HCT116 (cell line): ENCODE data around the gene MFRP. TPM values are rescaled to one million over a fixed set of nuclear protein-coding genes. Genes with fewer than 3 reads are reported as not detected.

ENCODE experiments used
- ATAC-seq: fragments of 200-7000 bp; cut with Tn5 transposase; 2 replicates; pipeline ENCODE4 v1.9.1; 2020; ENCODE audit warnings: mild to moderate bottlenecking, moderate library complexity
- BruUV-seq: library from RNA; stranded (reverse); fragments of 400-500 nt; replicated peaks from 2 replicates; lab custom pipeline; 2021; lab: Mats Ljungman, UMichigan
- CTCF ChIA-PET: fragments of 300-600 bp; sonication (Branson Sonifier 250); formaldehyde crosslinking; loops from one replicate; lab custom pipeline; 2021; ENCODE audit warnings: antibody characterized with exemption; lab: Charles Lee
- POLR2A ChIA-PET: fragments of 300-600, 350-600 bp; sonication (Branson Sonifier 250); formaldehyde crosslinking; loops from one replicate; lab custom pipeline; 2021; ENCODE audit warnings: antibody characterized with exemption; lab: Charles Lee
- RAD21 ChIA-PET, 2 experiments: fragments of 300-600 bp; sonication (Branson Sonifier 250); formaldehyde crosslinking; loops; one replicate each; lab custom pipeline; 2023; ENCODE audit warnings: low total read pairs in 2 of 2; ENCODE audit not compliant: uncharacterized antibody in 2 of 2, unreplicated experiment in 2 of 2, low non-redundant PET in 1 of 2; lab: Charles Lee
- DNase-seq: peaks from one replicate; pipeline ENCODE4 v3.0.0-alpha.2; 2010; ENCODE audit warnings: low read depth, low spot score
- H2AFZ ChIP-seq: fragments of 200-600 bp; shearing (Covaris generic), sonication (generic); 2 replicates; pipeline ENCODE4 v1.6.1; 2017; ENCODE audit warnings: low read depth, mixed run types, mixed read lengths, antibody characterized with exemption, low read length; ENCODE audit not compliant: poor library complexity, severe bottlenecking
- H3K27ac ChIP-seq: 2 replicates; pipeline ENCODE4 v1.5.1; 2012; ENCODE audit warnings: low read depth, low read length
- H3K27me3 ChIP-seq: fragments of 200-600 bp; sonication (generic); 2 replicates; pipeline ENCODE4 v1.6.1; 2016; ENCODE audit warnings: mixed run types, low read length, mixed read lengths; ENCODE audit not compliant: insufficient read depth
- H3K36me3 ChIP-seq, 2 experiments: fragments of 200-500 bp in 1 of 2; fragments of 200-600 bp in 1 of 2; sonication (Bioruptor generic) in 1 of 2; sonication (generic) in 1 of 2; 2 replicates each; pipeline versions ENCODE4 v1.5.1 to v1.6.1; 2014 to 2016; ENCODE audit warnings: low read length in 2 of 2, inconsistent platforms in 1 of 2, mixed read lengths in 1 of 2, mixed run types in 1 of 2; ENCODE audit not compliant: insufficient read depth in 2 of 2, control insufficient read depth in 1 of 2
- H3K4me1 ChIP-seq, 2 experiments: fragments of 200-600 bp in 1 of 2; sonication (generic) in 1 of 2; 2 replicates each; pipeline versions ENCODE4 v1.5.1 to v1.6.1; 2012 to 2017; ENCODE audit warnings: low read length in 2 of 2, inconsistent platforms in 1 of 2, mild to moderate bottlenecking in 1 of 2, mixed read lengths in 1 of 2, mixed run types in 1 of 2, moderate library complexity in 1 of 2; ENCODE audit not compliant: insufficient read depth in 2 of 2, control insufficient read depth in 1 of 2
- H3K4me2 ChIP-seq: fragments of 200-600 bp; sonication (generic); 2 replicates; pipeline ENCODE4 v1.6.1; 2017; ENCODE audit warnings: mixed run types, low read length, mixed read lengths
- H3K4me3 ChIP-seq, 2 experiments: fragments of 200-600 bp in 1 of 2; sonication (generic) in 1 of 2; replicated peaks in 1 of 2; 2 replicates each; pipeline ENCODE4 v1.5.1; 2011 to 2016; ENCODE audit warnings: low read length in 2 of 2, control low read depth in 1 of 2, low read depth in 1 of 2, mild to moderate bottlenecking in 1 of 2, mixed read lengths in 1 of 2, mixed run types in 1 of 2
- H3K79me2 ChIP-seq: fragments of 200-600 bp; sonication (generic); 2 replicates; pipeline ENCODE4 v1.6.1; 2017; ENCODE audit warnings: mild to moderate bottlenecking, mixed run types, low read length, moderate library complexity, mixed read lengths; ENCODE audit not compliant: insufficient read depth
- H3K9ac ChIP-seq: fragments of 200-600 bp; sonication (generic); 2 replicates; pipeline ENCODE4 v1.6.1; 2016; ENCODE audit warnings: low read length, mixed read lengths
- H3K9me2 ChIP-seq: fragments of 200-600 bp; sonication (generic), shearing (Covaris generic); 2 replicates; pipeline ENCODE4 v1.6.1; 2017; ENCODE audit warnings: mixed run types, mild to moderate bottlenecking, moderate library complexity; ENCODE audit not compliant: insufficient read depth
- H3K9me3 ChIP-seq, 2 experiments: fragments of 200-500 bp in 1 of 2; fragments of 200-600 bp in 1 of 2; sonication (Bioruptor generic) in 1 of 2; sonication (generic) in 1 of 2; 2 replicates each; pipeline ENCODE4 v1.6.1; 2014 to 2017; ENCODE audit warnings: low read length in 2 of 2, mixed read lengths in 2 of 2, inconsistent platforms in 1 of 2, low read depth in 1 of 2, mild to moderate bottlenecking in 1 of 2, mixed run types in 1 of 2, moderate library complexity in 1 of 2; ENCODE audit not compliant: control insufficient read depth in 1 of 2, insufficient read depth in 1 of 2
- H4K20me1 ChIP-seq: fragments of 200-600 bp; sonication (generic), shearing (Covaris generic); 2 replicates; pipeline ENCODE4 v1.6.1; 2017; ENCODE audit warnings: mixed run types, mild to moderate bottlenecking, moderate library complexity; ENCODE audit not compliant: insufficient read depth
- SRF ChIP-seq: IDR thresholded peaks from 2 replicates; pipeline ENCODE4 v1.6.1; 2012; ENCODE audit warnings: low read depth
- ZNF274 ChIP-seq: fragments of 200-500 bp; sonication (Bioruptor generic); IDR thresholded peaks from 2 replicates; pipeline ENCODE4 v1.6.1; 2014; ENCODE audit warnings: mild to moderate bottlenecking, low read depth, low read length, inconsistent platforms
- intact Hi-C: fragments of 100-400 bp; cut with micrococcal nuclease; formaldehyde crosslinking; loops from 2 replicates; pipeline ENCODE4 v1.10.0; 2022
- total RNA-seq: library from RNA; stranded (reverse); gene quantifications from one replicate; pipeline ENCODE4 v1.2.1, GENCODE V29; 2021; ENCODE audit not compliant: unreplicated experiment
- TF ChIP-seq, protein P1 (sequence below): IDR thresholded peaks from 2 replicates; pipeline ENCODE4 v1.6.1; 2012
- TF ChIP-seq, protein P2 (sequence below): IDR thresholded peaks from 2 replicates; pipeline ENCODE4 v1.6.1; 2011; ENCODE audit warnings: mild to moderate bottlenecking, low read length, moderate library complexity; ENCODE audit not compliant: insufficient replicate concordance; ENCODE audit errors: extremely low read depth
- TF ChIP-seq, protein P3 (sequence below), 3 experiments: fragments of 200-600 bp in 1 of 3; sonication (generic) in 1 of 3; IDR thresholded peaks in 2 of 3; conservative IDR thresholded peaks in 1 of 3; 2 replicates each; pipeline ENCODE4 v1.5.1; 2012 to 2017; ENCODE audit warnings: low read depth in 2 of 3, low read length in 2 of 3, antibody characterized with exemption in 1 of 3, borderline replicate concordance in 1 of 3, control low read depth in 1 of 3, mild to moderate bottlenecking in 1 of 3, mixed read lengths in 1 of 3, mixed run types in 1 of 3, moderate library complexity in 1 of 3; ENCODE audit not compliant: insufficient read depth in 1 of 3
- TF ChIP-seq, protein P4 (sequence below): IDR thresholded peaks from 2 replicates; pipeline ENCODE4 v1.6.1; 2012

The MFRP gene
- total RNA-seq, 1 experiment from 2014 or later = not detected

DNA sequence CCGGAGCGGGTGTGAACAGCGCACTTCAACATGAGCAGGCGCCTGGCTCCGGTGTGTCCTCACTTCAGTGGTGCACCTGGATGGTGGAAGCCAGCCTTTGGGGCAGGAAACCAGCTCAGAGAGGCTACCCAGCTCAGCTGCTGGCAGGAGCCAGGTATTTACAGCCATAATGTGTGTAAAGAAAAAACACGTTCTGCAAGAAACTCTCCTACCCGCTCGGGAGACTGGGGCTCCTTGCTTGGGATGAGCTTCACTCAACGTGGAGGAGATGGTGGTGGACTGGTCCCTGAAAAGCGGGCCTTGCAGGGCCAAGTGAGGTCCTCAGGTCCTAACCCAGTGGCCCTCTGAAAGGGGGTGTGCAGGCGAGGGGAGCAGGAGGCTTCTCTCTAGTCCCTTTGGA is 37.1 kb downstream of the MFRP start:
- POLR2A ChIA-PET = no interaction called here

DNA sequence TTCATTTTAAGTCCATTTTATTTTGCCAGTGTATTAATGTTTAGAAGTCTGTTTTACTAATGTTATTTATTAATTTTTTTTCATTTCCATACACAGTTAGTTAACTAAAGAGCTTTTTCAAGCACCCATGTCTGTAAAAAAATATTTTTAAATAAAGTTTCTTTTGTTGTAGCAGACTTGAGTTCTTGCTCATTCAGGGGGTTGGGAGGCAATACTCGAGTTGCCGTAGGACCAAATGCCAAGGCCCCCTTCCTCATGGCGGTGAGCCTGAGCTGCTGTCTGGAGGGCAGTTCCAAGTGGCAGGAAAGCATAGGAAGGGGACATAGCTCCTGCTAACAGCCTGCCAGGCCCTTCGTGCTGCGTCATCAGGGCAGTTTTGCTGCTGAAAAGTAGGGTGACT is 38.5 kb downstream of the MFRP start:
- intact Hi-C loops = no loop called here
- Histone ChIP-seq H4K20me1 (no peaks in the 10 kb centered on the region), H3K4me1 (no peaks in the 10 kb centered on the region), H3K9me3 (no peaks in the 10 kb centered on the region), H2AFZ (no peak overlapping the region), H3K36me3 (peaks cover 0 to 12% of the 10 kb centered on the region in 2 experiments; a peak in 2 of 4 replicates)
- TF ChIP-seq, protein P1, sequence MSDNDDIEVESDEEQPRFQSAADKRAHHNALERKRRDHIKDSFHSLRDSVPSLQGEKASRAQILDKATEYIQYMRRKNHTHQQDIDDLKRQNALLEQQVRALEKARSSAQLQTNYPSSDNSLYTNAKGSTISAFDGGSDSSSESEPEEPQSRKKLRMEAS = no peak
- TF ChIP-seq ZNF274 (no peak), SRF (no peak)
- TF ChIP-seq, protein P2, sequence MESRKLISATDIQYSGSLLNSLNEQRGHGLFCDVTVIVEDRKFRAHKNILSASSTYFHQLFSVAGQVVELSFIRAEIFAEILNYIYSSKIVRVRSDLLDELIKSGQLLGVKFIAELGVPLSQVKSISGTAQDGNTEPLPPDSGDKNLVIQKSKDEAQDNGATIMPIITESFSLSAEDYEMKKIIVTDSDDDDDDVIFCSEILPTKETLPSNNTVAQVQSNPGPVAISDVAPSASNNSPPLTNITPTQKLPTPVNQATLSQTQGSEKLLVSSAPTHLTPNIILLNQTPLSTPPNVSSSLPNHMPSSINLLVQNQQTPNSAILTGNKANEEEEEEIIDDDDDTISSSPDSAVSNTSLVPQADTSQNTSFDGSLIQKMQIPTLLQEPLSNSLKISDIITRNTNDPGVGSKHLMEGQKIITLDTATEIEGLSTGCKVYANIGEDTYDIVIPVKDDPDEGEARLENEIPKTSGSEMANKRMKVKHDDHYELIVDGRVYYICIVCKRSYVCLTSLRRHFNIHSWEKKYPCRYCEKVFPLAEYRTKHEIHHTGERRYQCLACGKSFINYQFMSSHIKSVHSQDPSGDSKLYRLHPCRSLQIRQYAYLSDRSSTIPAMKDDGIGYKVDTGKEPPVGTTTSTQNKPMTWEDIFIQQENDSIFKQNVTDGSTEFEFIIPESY = no peak
- TF ChIP-seq, all 23 proteins: peak for 0
- ATAC-seq (no peak), DNase-seq (no peak)
- POLR2A ChIA-PET = interaction anchor here (0.7 to 1.2 kb wide), 3 partner anchors 9 to 10 kb away, joined by 3 read pairs; partner anchors contain the start of gene MCAM
- H3K9me2 ChIP-seq = no peaks in the 10 kb centered on the region
- no peak overlapping the region for H3K27ac ChIP-seq
- CTCF ChIA-PET = interaction anchor here (1.1 kb wide), 1 partner anchor 15 kb away, joined by 3 read pairs; no protein-coding TSS in a partner anchor
- H3K79me2 ChIP-seq = no peaks in the 10 kb centered on the region
- no peak overlapping the region for H3K4me2 ChIP-seq
- H3K4me3 ChIP-seq = no peak overlapping the region
- H3K27me3 ChIP-seq = no peaks in the 10 kb centered on the region
- RAD21 ChIA-PET = no interaction called here
- no TSS peak for BruUV-seq
- H3K9ac ChIP-seq = no peak overlapping the region

More for the DNA sequence above, 37.1 kb downstream of the MFRP start:
- H2AFZ ChIP-seq = no peak overlapping the region
- DNase-seq (no peak), ATAC-seq (no peak)
- H3K4me3 ChIP-seq = no peak overlapping the region
- H3K9me3 ChIP-seq = no peaks in the 10 kb centered on the region
- no peak overlapping the region for H3K4me2 ChIP-seq
- intact Hi-C loops = no loop called here
- TF ChIP-seq, protein P3, sequence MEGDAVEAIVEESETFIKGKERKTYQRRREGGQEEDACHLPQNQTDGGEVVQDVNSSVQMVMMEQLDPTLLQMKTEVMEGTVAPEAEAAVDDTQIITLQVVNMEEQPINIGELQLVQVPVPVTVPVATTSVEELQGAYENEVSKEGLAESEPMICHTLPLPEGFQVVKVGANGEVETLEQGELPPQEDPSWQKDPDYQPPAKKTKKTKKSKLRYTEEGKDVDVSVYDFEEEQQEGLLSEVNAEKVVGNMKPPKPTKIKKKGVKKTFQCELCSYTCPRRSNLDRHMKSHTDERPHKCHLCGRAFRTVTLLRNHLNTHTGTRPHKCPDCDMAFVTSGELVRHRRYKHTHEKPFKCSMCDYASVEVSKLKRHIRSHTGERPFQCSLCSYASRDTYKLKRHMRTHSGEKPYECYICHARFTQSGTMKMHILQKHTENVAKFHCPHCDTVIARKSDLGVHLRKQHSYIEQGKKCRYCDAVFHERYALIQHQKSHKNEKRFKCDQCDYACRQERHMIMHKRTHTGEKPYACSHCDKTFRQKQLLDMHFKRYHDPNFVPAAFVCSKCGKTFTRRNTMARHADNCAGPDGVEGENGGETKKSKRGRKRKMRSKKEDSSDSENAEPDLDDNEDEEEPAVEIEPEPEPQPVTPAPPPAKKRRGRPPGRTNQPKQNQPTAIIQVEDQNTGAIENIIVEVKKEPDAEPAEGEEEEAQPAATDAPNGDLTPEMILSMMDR (IDR thresholded peaks at IDR 0.05 in 2 of 3, conservative IDR thresholded peaks at IDR 0.05 in 1 of 3; ENCODE audit: borderline replicate concordance in 1 of 3, insufficient read depth in 1 of 3, low read depth in 2 of 3, low read length in 2 of 3) = no peak
- TF ChIP-seq, protein P4, sequence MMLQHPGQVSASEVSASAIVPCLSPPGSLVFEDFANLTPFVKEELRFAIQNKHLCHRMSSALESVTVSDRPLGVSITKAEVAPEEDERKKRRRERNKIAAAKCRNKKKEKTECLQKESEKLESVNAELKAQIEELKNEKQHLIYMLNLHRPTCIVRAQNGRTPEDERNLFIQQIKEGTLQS = no peak
- H4K20me1 ChIP-seq = no peaks in the 10 kb centered on the region
- BruUV-seq = no TSS peak
- H3K79me2 ChIP-seq = no peaks in the 10 kb centered on the region
- no peaks in the 10 kb centered on the region for H3K27me3 ChIP-seq
- no peak overlapping the region for H3K27ac ChIP-seq
- ChIA-PET RAD21 (no interaction called here), CTCF (interaction anchor here (1.1 kb wide), 1 partner anchor 29 kb away, joined by 3 read pairs; no protein-coding TSS in a partner anchor)
- H3K4me1 ChIP-seq = no peaks in the 10 kb centered on the region
- H3K9ac ChIP-seq = no peak overlapping the region
- H3K9me2 ChIP-seq = no peaks in the 10 kb centered on the region
- peaks cover 0 to 7% of the 10 kb centered on the region in 2 experiments; a peak in 3 of 4 replicates for H3K36me3 ChIP-seq
